Myocyte (in vitro differentiated cells): ENCODE measurements around the gene PIGA. TPM values are rescaled to one million over a fixed set of nuclear protein-coding genes. Genes with fewer than 3 reads are reported as not detected.
A peak's percentile ranks its signal among the peaks of the same experiment; 100 is the strongest.

Experiments
- DNase-seq: peaks from one replicate; pipeline ENCODE4 v3.0.0-alpha.2; 2012; ENCODE audit warnings: low read depth
- polyA plus RNA-seq: library from polyadenylated mRNA; unstranded; fragments of >200 nt; gene quantifications from one replicate; pipeline ENCODE4 v1.2.1, GENCODE V29; 2012; ENCODE audit warnings: missing spikeins
- total RNA-seq: library from RNA; depleted of rRNA; stranded (reverse); fragments of >200 nt; gene quantifications from 2 replicates; pipeline ENCODE4 v1.2.3, GENCODE V29; 2014

Gene PIGA
- total RNA-seq = 5.0 and 7.5 TPM in 2 replicates
- polyA plus RNA-seq = 2.0 TPM

- DNase-seq = peak; percentile 95
These were observed at the start of gene PIGA for GRCh38 chrX:15335135-15336022. Gene PIGA, minus strand, starts transcription at chrX:15335523. Its CDS starts 3,593 bp downstream, at chrX:15331930.

GRCh38 chrX:15384304-15384703 lies 49.0 kb upstream of the PIGA start, which contains the start of gene VEGFD:
Gene VEGFD, minus strand, starts transcription at chrX:15384413. Its CDS starts 467 bp downstream, at chrX:15383946.
- peak; percentile 0 for DNase-seq

- DNase-seq = no peak
These were observed 47.5 kb upstream of the PIGA start for GRCh38 chrX:15382813-15383212.

GRCh38 chrX:15376956-15377355 lies 41.6 kb upstream of the PIGA start:
- no peak for DNase-seq

DNA sequence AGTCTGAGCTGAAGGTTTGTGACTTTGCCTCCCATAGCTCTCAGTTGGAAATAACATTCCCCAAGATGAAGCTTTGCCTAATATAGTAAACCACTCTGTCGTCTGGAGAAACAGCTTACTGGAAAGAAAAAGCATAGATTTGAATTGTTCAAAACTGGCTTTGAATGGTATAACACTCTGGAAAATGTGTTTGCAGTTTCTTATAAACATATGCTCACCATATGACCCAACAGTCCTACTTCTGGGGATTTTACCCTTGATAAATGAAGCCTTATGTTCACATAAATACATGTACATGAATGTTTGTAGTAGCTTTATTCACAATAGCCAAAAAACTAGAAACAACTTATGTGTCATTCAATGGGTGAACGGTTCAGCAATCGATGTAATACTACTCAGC lies 38.7 kb upstream of the PIGA start:
- no peak for DNase-seq

DNA sequence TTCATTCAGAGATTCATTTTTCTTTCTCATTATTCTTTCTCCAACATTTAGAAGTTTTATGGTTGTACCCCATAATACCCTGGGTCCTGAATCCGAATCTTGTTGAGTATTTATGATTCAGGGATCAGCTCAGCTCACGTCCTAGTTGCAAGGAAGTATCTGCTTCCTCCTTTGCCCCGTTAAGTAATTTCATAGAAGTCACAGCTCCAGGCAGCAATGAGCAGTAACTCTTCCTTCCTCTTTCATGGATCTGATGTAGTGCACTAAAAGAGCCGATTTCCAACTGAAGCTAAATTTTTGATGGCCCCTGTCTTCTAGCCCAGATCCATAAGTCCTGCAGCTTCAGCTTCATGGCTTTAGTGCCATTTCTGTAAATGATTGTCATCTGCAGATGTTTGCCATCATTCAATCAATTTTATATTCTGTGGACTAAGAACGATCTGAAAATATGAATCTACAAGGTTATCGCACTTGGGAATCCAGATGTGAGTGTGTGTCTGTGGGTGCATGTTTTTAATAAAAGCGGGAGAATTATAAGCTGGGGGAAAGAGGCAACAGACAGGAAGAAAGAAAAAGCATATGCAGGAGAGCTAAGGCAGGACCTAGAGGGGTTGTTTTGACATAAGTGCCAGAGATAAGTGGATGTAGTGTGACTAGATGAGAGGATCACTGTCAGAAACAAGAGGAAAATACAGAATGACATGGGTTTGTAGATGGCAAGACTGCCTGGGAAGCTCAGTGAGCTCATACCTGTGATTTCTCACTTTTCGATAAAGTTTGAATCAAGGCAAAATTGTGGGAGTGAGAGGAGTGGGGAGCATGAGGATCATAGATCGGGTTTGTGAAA lies 31.4 kb upstream of the PIGA start:
- DNase-seq = no peak

GRCh38 chrX:15359701-15360100 lies 24.4 kb upstream of the PIGA start:
- DNase-seq = no peak

GRCh38 chrX:15358533-15358932 lies 23.2 kb upstream of the PIGA start:
- DNase-seq = no peak

GRCh38 chrX:15356444-15356843 lies 21.1 kb upstream of the PIGA start:
- DNase-seq = peak; percentile 9

- DNase-seq = no peak
These were observed 15.1 kb upstream of the PIGA start for GRCh38 chrX:15350329-15350996.

- DNase-seq = peak; percentile 59
These were observed 13.7 kb upstream of the PIGA start for GRCh38 chrX:15349046-15349445.

DNA sequence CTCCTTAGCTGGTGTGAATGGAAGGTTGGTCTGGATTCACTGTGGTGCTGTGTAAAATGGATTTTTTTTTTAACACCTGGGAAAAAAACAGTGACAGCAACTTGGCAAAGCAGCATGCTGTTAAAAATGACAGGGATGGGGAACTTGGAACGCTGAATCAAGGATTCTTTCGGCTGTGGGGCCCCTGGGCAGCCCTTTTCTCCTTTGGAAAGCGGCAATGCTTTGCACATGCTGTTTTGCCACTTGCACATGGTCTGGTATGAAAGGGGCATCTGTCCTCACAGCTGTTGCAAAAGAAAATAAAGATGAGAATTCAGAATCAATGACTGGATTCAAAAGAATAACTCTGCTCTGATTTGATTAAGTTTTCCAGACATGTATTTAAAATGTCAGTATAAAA lies 10.7 kb upstream of the PIGA start:
- DNase-seq = peak; percentile 1

GRCh38 chrX:15344106-15344505 lies 8.8 kb upstream of the PIGA start:
- DNase-seq = no peak

DNA sequence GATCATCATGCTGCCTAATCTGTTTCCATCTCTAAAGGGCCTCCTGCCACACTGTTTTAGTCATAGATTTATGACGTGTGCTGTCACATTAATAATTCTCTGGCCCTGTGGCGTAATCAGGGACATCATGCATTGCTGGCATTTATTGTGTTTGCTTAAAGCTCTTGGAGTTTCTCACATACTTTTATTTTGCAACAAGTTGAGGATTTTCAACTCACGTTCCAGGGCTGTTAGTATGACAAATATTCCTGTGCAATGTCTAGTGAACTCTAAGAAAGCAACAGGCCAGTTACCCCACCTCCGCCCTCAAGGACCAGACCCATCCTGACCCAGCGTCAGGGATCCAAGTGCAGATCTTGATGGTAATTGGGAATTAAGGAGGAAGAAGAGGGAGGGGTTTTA lies 7.8 kb upstream of the PIGA start:
- no peak for DNase-seq

- DNase-seq = no peak
These were observed 5.5 kb upstream of the PIGA start for GRCh38 chrX:15340867-15341266.

- peak; percentile 12 for DNase-seq
These were observed 695 bp upstream of the PIGA start for GRCh38 chrX:15336023-15336413.

GRCh38 chrX:15334561-15334960 lies 762 bp downstream of the PIGA start:
- no peak for DNase-seq

DNA sequence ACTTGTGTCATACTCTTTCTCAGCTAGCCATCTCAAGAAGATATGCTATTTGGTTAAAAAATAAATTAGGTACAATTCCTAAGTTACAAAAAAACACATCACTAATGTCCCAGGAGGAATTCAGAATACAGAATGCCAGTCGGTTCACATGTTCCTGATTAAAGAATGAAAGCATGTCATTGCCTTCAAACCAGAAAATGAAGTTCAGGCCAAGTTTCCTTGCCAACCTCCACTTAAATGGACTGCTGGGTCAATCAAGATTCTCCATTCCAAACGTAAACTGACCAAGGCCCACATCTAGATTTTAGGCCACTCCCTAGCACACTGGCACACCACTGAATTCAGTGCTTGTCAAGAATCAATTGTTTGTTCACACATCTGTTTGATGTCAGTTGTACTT lies 6.5 kb downstream of the PIGA start:
- no peak for DNase-seq

GRCh38 chrX:15328131-15328530 lies 7.2 kb downstream of the PIGA start:
- DNase-seq = no peak

DNA sequence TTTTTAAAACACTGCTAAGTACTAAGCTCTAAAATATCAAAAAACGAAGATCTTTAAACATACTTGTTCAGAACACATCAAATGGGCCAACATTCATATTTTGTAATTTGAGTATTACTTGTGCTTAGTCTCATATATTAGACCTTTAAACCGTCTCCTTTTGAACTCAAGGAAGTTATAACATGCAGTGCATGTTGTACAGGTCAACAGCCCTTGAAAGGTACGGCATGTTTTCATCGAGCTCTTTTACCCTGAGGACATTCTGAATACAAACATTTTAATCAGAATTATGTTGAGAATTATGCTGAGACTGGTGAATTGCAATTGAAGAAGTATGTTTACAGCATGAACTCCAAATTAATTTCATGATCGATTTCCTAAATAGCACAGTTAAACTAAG lies 12.9 kb downstream of the PIGA start:
- no peak for DNase-seq

GRCh38 chrX:15322072-15322471 lies 13.3 kb downstream of the PIGA start:
- no peak for DNase-seq

DNA sequence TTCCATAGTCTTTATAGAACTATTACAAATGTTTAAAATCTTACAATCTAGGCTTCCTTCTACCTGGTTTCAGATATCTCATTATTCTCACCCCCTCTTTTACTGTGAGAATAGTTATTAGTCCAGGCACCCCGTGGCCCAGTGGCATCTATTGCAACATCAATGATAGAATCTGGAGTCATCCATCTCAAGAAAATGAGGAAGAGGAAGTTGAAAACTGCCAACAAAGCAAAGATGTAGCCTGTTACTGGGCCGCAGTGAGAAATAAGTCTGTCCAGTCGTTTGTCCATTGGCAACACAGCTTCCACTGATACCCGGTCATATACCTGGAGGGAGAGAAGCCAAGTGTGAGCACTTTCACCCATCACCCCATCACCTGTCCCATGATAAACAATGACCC lies 13.9 kb downstream of the PIGA start:
- no peak for DNase-seq
